ENCODE data around the gene SLC35G6. TPM values are rescaled to one million over a fixed set of nuclear protein-coding genes. Genes with fewer than 3 reads are reported as not detected.
"Not testable (repeated sequence)": the region's sequence is repeated elsewhere in the genome, so short reads cannot be mapped to it uniquely, and the experiment has no call there.

SLC35G6 gene
- total RNA-seq, 2 donors from 2014 or later: not detected

GRCh38 chr17:7478276-7479212 lies 2.7 kb upstream of the SLC35G6 start:
- no peak for DNase-seq (ENCODE audit: low spot score)
- H3K36me3 Mint-ChIP-seq: no peaks in the 10 kb centered on the region
- H3K27ac Mint-ChIP-seq: peak overlapping the region; percentile 83 to 93
- no peaks in the 10 kb centered on the region for H3K9me3 Mint-ChIP-seq
- H3K4me1 Mint-ChIP-seq (ENCODE audit: low read depth in 2 of 2): peaks cover 54 to 55% of the 10 kb centered on the region in 2 donors
- H3K4me3 Mint-ChIP-seq: peak overlapping the region; percentile 91
- no peaks in the 10 kb centered on the region for H3K27me3 Mint-ChIP-seq
- ATAC-seq: peak; percentile 2 to 34

GRCh38 chr17:7479213-7480088 lies 1.8 kb upstream of the SLC35G6 start, which contains the start of gene ZBTB4:
ZBTB4 (minus strand) TSS chr17:7479631; CDS start chr17:7466801, 12,830 bp downstream.
- H3K9me3 Mint-ChIP-seq: no peaks in the 10 kb centered on the region
- ATAC-seq: peak; percentile 1 to 17
- peak; percentile 73 for DNase-seq (ENCODE audit: low spot score)
- H3K4me1 Mint-ChIP-seq (ENCODE audit: low read depth in 2 of 2): peaks cover 56% of the 10 kb centered on the region in 2 donors
- peak within 1 kb of the TSS; percentile 93 for H3K4me3 Mint-ChIP-seq
- peak within 1 kb of the TSS; percentile 98 for H3K27ac Mint-ChIP-seq
- H3K27me3 Mint-ChIP-seq: no peaks in the 10 kb centered on the region
- H3K36me3 Mint-ChIP-seq: no peaks in the 10 kb centered on the region

- Mint-ChIP-seq H3K4me1 (ENCODE audit: low read depth in 2 of 2) (peaks cover 61 to 62% of the 10 kb centered on the region in 2 donors), H3K9me3 (no peaks in the 10 kb centered on the region), H3K4me3 (peak overlapping the region; percentile 93), H3K27me3 (no peaks in the 10 kb centered on the region), H3K27ac (peak overlapping the region; percentile 98), H3K36me3 (peaks cover 5% of the 10 kb centered on the region)
- ATAC-seq (no peak), DNase-seq (ENCODE audit: low spot score) (no peak)
Observed at GRCh38 chr17:7480089-7480384, 1.2 kb upstream of the SLC35G6 start.

- H3K9me3 Mint-ChIP-seq; ATAC-seq; H3K27me3 Mint-ChIP-seq; DNase-seq (ENCODE audit: low spot score): not testable (repeated sequence)
- H3K36me3 Mint-ChIP-seq: peaks cover 17% of the 10 kb centered on the region
- peaks cover 58 to 62% of the 10 kb centered on the region in 2 donors for H3K4me1 Mint-ChIP-seq (ENCODE audit: low read depth in 2 of 2)
- peak overlapping the region; percentile 91 for H3K4me3 Mint-ChIP-seq
- peak overlapping the region; percentile 98 for H3K27ac Mint-ChIP-seq
Observed at GRCh38 chr17:7481842-7482741, 846 bp downstream of the SLC35G6 start.

GRCh38 chr17:7482742-7483088 lies 1.5 kb downstream of the SLC35G6 start:
- DNase-seq (ENCODE audit: low spot score); H3K27me3 Mint-ChIP-seq: not testable (repeated sequence)

GRCh38 chr17:7483255-7484066 lies 2.2 kb downstream of the SLC35G6 start:
- Mint-ChIP-seq H3K36me3 (peaks cover 25% of the 10 kb centered on the region), H3K4me3 (peak overlapping the region; percentile 91), H3K9me3 (no peaks in the 10 kb centered on the region), H3K27me3 (no peaks in the 10 kb centered on the region), H3K4me1 (ENCODE audit: low read depth in 2 of 2) (peaks cover 52 to 60% of the 10 kb centered on the region in 2 donors), H3K27ac (peak overlapping the region; percentile 98)
- ATAC-seq (peak; percentile 71 to 75), DNase-seq (ENCODE audit: low spot score) (peak; percentile 96)

More at GRCh38 chr17:7482742-7483088, 1.5 kb downstream of the SLC35G6 start:
- ATAC-seq, H3K9me3 Mint-ChIP-seq: not testable (repeated sequence)
- Mint-ChIP-seq H3K4me1 (ENCODE audit: low read depth in 2 of 2) (peaks cover 57 to 64% of the 10 kb centered on the region in 2 donors), H3K36me3 (peaks cover 22% of the 10 kb centered on the region), H3K27ac (peak overlapping the region; percentile 98), H3K4me3 (peak overlapping the region; percentile 91)

GRCh38 chr17:7484067-7484918 lies 3.0 kb downstream of the SLC35G6 start, which contains the start of gene POLR2A:
POLR2A (plus strand) TSS chr17:7484366.
- Mint-ChIP-seq H3K36me3 (peaks cover 29% of the 10 kb centered on the region), H3K9me3 (no peaks in the 10 kb centered on the region), H3K4me3 (peak within 1 kb of the TSS; percentile 91), H3K27me3 (no peaks in the 10 kb centered on the region), H3K4me1 (ENCODE audit: low read depth in 2 of 2) (peaks cover 54 to 64% of the 10 kb centered on the region in 2 donors), H3K27ac (peak within 1 kb of the TSS; percentile 98)
- peak; percentile 99 for DNase-seq (ENCODE audit: low spot score)
- ATAC-seq: peak; percentile 84

GRCh38 chr17:7484919-7485377 lies 3.7 kb downstream of the SLC35G6 start:
- Mint-ChIP-seq H3K4me1 (ENCODE audit: low read depth in 2 of 2) (peaks cover 55 to 63% of the 10 kb centered on the region in 2 donors), H3K4me3 (peak overlapping the region; percentile 91), H3K9me3 (no peaks in the 10 kb centered on the region), H3K36me3 (peaks cover 29% of the 10 kb centered on the region), H3K27ac (peak overlapping the region; percentile 98), H3K27me3 (no peaks in the 10 kb centered on the region)
- DNase-seq (ENCODE audit: low spot score): no peak
- no peak for ATAC-seq

GRCh38 chr17:7486181-7486580 lies 4.9 kb downstream of the SLC35G6 start:
- ATAC-seq: no peak
- DNase-seq (ENCODE audit: low spot score): no peak
- H3K27me3 Mint-ChIP-seq: no peaks in the 10 kb centered on the region
- peaks cover 59 to 67% of the 10 kb centered on the region in 2 donors for H3K4me1 Mint-ChIP-seq (ENCODE audit: low read depth in 2 of 2)
- peak overlapping the region; percentile 91 for H3K4me3 Mint-ChIP-seq
- H3K27ac Mint-ChIP-seq: peak overlapping the region; percentile 76 to 98
- no peaks in the 10 kb centered on the region for H3K9me3 Mint-ChIP-seq
- H3K36me3 Mint-ChIP-seq: peaks cover 34% of the 10 kb centered on the region

- peak overlapping the region in 1 of 2 donors; percentile 22 for H3K27ac Mint-ChIP-seq
- H3K4me1 Mint-ChIP-seq (ENCODE audit: low read depth in 2 of 2): peaks cover 58 to 63% of the 10 kb centered on the region in 2 donors
- peaks cover 34% of the 10 kb centered on the region for H3K36me3 Mint-ChIP-seq
- DNase-seq (ENCODE audit: low spot score): no peak
- no peak overlapping the region for H3K4me3 Mint-ChIP-seq
- no peaks in the 10 kb centered on the region for H3K27me3 Mint-ChIP-seq
- no peak for ATAC-seq
- no peaks in the 10 kb centered on the region for H3K9me3 Mint-ChIP-seq
Observed at GRCh38 chr17:7490144-7490543, 8.9 kb downstream of the SLC35G6 start.

- no peak for ATAC-seq
- Mint-ChIP-seq H3K36me3 (peaks cover 23% of the 10 kb centered on the region), H3K27me3 (no peaks in the 10 kb centered on the region), H3K9me3 (no peaks in the 10 kb centered on the region), H3K4me3 (no peak overlapping the region), H3K4me1 (ENCODE audit: low read depth in 2 of 2) (peaks cover 52 to 55% of the 10 kb centered on the region in 2 donors), H3K27ac (peak overlapping the region; percentile 1 to 17)
- DNase-seq (ENCODE audit: low spot score): no peak
Observed at GRCh38 chr17:7491583-7491982, 10.3 kb downstream of the SLC35G6 start.

Measured in natural killer cell treated with Interleukin-12 subunit alpha and Interleukin-12 subunit beta and Interleukin-15 and Interleukin-18, amount 100 ng/mL, for 72 hours (primary cell).